GM19099 (cell line): ENCODE measurements around the gene B4GALT1.

ENCODE experiments used
- POLR2A ChIP-seq: IDR thresholded peaks from 3 replicates; pipeline ENCODE4 v1.6.1; 2011; ENCODE audit warnings: low read depth; ENCODE audit not compliant: insufficient read length; ENCODE audit errors: extremely low read depth

B4GALT1 gene

GRCh38 chr9:33109850-33110595 lies 57.1 kb downstream of the B4GALT1 start:
- no peak for TF ChIP-seq POLR2A

GRCh38 chr9:33109097-33109496 lies 58.0 kb downstream of the B4GALT1 start:
- no peak for TF ChIP-seq POLR2A

- no peak for TF ChIP-seq POLR2A
Observed at GRCh38 chr9:33108472-33108871, 58.7 kb downstream of the B4GALT1 start.

GRCh38 chr9:33107762-33108161 lies 59.4 kb downstream of the B4GALT1 start:
- no peak for TF ChIP-seq POLR2A

GRCh38 chr9:33106827-33107621 lies 60.1 kb downstream of the B4GALT1 start:
- TF ChIP-seq POLR2A, result no peak

GRCh38 chr9:33106372-33106771 lies 60.8 kb downstream of the B4GALT1 start:
- TF ChIP-seq POLR2A, result no peak

- TF ChIP-seq POLR2A, result no peak
Observed at GRCh38 chr9:33105959-33106358, 61.2 kb downstream of the B4GALT1 start.

- no peak for TF ChIP-seq POLR2A
Observed at GRCh38 chr9:33105504-33105903, 61.6 kb downstream of the B4GALT1 start.

- no peak for TF ChIP-seq POLR2A
Observed at GRCh38 chr9:33104401-33104800, 62.7 kb downstream of the B4GALT1 start.

- TF ChIP-seq POLR2A, result no peak
Observed at GRCh38 chr9:33103501-33104281, 63.4 kb downstream of the B4GALT1 start.

- no peak for TF ChIP-seq POLR2A
Observed at GRCh38 chr9:33102551-33103210, 64.5 kb downstream of the B4GALT1 start.

- no peak for TF ChIP-seq POLR2A
Observed at GRCh38 chr9:33101104-33101951, 65.8 kb downstream of the B4GALT1 start.

- TF ChIP-seq POLR2A, result no peak
Observed at GRCh38 chr9:33099754-33100153, 67.4 kb downstream of the B4GALT1 start.

- no peak for TF ChIP-seq POLR2A
Observed at GRCh38 chr9:33097192-33097591, 69.9 kb downstream of the B4GALT1 start.
